ENCODE data around the gene AKR7A2. TPM values are rescaled to one million over a fixed set of nuclear protein-coding genes. Genes with fewer than 3 reads are reported as not detected.
"Not testable (repeated sequence)": the region's sequence is repeated elsewhere in the genome, so short reads cannot be mapped to it uniquely, and the experiment has no call there.

The AKR7A2 gene
- total RNA-seq, 1 donor from 2014 or later, result 37.4 TPM

DNA sequence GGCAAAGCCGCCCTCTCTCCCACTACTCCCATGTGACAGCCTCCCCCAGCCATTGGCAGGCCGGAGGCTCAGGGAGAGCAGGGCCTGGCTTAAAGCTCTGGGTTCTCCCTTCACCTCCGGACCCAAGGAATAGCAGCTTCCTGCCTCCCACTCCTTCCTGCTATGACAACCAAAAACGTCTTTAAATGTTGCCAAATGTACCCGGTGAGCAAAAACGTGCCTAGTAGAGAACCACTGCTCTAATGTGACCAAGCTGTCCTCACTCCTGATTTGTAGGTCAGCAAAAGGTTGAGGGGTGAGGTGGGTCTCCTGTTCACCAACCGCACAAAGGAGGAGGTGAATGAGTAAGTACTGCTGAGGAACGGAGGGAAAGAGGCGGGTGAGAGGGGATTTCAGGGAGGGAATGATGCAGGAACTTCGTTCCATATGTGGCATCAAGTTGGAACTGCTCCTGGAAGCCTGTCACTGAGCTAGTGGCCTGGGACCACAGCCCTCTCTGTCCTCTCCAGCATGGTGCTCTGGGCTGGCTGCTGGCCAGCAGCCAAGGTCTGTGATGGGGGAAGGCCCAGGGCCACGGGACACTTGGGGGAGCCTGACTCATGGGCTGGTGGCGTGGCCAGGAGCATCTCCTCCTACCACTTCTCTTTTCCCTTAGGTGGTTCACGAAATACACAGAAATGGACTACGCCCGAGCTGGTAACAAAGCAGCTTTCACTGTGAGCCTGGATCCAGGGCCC is 54.6 kb downstream of the AKR7A2 start:
- Histone ChIP-seq H3K4me1 (peaks cover 25% of the 10 kb centered on the region), H3K4me3 (no peak overlapping the region), H3K36me3 (peaks cover 59% of the 10 kb centered on the region), H3K9me3 (no peaks in the 10 kb centered on the region), H3K27me3 (ENCODE audit: low read depth) (no peaks in the 10 kb centered on the region), H3K27ac (no peak overlapping the region)
- intact Hi-C loops (cut with DNase I), result no loop called here
- DNase-seq (no peak), ATAC-seq (peak; percentile 45 to 49)
- TF ChIP-seq CTCF (IDR thresholded peaks at IDR 0.05), result no peak

GRCh38 chr1:19256301-19256700 is 55.6 kb downstream of the AKR7A2 start:
- DNase-seq; ATAC-seq; H3K4me3 ChIP-seq; intact Hi-C loops (cut with DNase I); H3K9me3 ChIP-seq; H3K27me3 ChIP-seq (ENCODE audit: low read depth); H3K27ac ChIP-seq: not testable (repeated sequence)
- H3K4me1 ChIP-seq, result peaks cover 30% of the 10 kb centered on the region
- H3K36me3 ChIP-seq, result peaks cover 59% of the 10 kb centered on the region

DNA sequence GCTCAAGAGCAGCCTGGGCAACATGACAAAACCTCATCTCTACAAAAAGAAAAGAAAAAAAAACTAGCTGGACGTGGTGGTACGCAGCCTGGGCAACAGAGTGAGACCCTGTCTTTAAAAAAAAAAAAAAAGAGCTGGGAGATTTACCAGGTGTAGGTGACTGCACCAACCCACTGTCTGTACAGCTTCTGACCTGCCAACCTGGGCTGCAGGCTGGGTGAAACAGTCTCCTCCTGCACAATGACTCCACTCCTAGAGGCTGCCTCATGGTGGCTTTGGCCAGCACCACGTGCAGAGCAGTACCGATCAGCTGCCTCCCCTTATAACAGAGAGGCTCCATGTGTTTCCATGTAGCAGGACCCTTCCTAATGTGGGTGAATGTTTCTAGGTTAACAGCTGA is 56.7 kb downstream of the AKR7A2 start:
- Histone ChIP-seq H3K4me1 (peaks cover 39% of the 10 kb centered on the region), H3K9me3 (no peaks in the 10 kb centered on the region), H3K27me3 (ENCODE audit: low read depth) (no peaks in the 10 kb centered on the region), H3K4me3 (no peak overlapping the region), H3K36me3 (peaks cover 53% of the 10 kb centered on the region), H3K27ac (no peak overlapping the region)
- ATAC-seq (no peak), DNase-seq (no peak)
- no peak for TF ChIP-seq CTCF (IDR thresholded peaks at IDR 0.05)
- intact Hi-C loops (cut with DNase I), result no loop called here

DNA sequence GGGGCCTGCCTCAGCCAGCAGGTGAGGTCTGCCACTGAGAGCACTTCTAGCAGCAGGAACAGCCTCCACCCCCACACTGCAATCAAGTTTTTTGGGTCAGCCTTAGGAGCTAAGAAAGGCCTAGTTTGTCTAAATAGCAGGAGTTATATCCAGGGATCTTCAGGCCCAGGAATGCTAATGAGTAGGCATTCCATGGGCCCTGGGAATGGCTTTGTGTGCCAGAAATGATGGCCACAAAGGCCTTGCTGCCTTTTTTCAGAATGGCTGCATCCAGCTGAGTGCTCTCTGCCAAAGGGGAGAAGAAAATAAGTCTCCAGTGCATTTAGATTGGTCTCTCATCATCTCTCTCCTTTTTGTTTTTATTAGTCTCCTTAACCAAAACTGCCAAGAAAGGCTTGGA is 57.5 kb downstream of the AKR7A2 start:
- TF ChIP-seq CTCF (IDR thresholded peaks at IDR 0.05), result no peak
- intact Hi-C loops (cut with DNase I), result no loop called here

More for the DNA sequence above, 57.5 kb downstream of the AKR7A2 start:
- Histone ChIP-seq H3K4me1 (peaks cover 46% of the 10 kb centered on the region), H3K27me3 (ENCODE audit: low read depth) (no peaks in the 10 kb centered on the region), H3K9me3 (no peaks in the 10 kb centered on the region), H3K27ac (no peak overlapping the region), H3K36me3 (peaks cover 45% of the 10 kb centered on the region), H3K4me3 (no peak overlapping the region)
- ATAC-seq, result no peak
- DNase-seq, result no peak

Other genes with a start within 250 kb of the AKR7A2 start
- gene UBR4, start 101.9 kb downstream of the AKR7A2 start, total RNA-seq, result 125 TPM
- 39.2 TPM for gene EMC1, start 60.6 kb downstream of the AKR7A2 start, total RNA-seq
- gene MRTO4, start 60.3 kb downstream of the AKR7A2 start, total RNA-seq, result 16.4 TPM
- 0.30 TPM for gene AKR7A3, start 23.4 kb downstream of the AKR7A2 start, total RNA-seq
- gene SLC66A1, start 182 bp upstream of the AKR7A2 start, total RNA-seq, result 15.4 TPM
- 236 TPM for gene CAPZB, start 173.4 kb upstream of the AKR7A2 start, total RNA-seq